Medulla oblongata (tissue), 1 donor: Measurements from ENCODE around the gene TRMT13.
A peak's percentile ranks its signal among the peaks of the same experiment; 100 is the strongest.

ENCODE experiments used
- DNase-seq: peaks from one replicate; pipeline ENCODE4 v3.0.0-alpha.2; 2015; ENCODE audit errors: extremely low spot score

The TRMT13 gene

GRCh38 chr1:100132566-100133477 lies at the start of gene TRMT13, which contains the start of gene SASS6:
TRMT13 (plus strand) TSS chr1:100133163; CDS start chr1:100133169, 6 bp downstream.
SASS6 (minus strand) TSS chr1:100132930; CDS start chr1:100132814, 116 bp downstream.
- DNase-seq, result peak; percentile 99

- DNase-seq, result no peak
These were observed 45.6 kb upstream of the TRMT13 start for GRCh38 chr1:100087396-100087795.

GRCh38 chr1:100089082-100089481 lies 43.9 kb upstream of the TRMT13 start:
- no peak for DNase-seq

GRCh38 chr1:100090471-100090870 lies 42.5 kb upstream of the TRMT13 start:
- DNase-seq, result no peak

- DNase-seq, result no peak
These were observed 32.8 kb upstream of the TRMT13 start for GRCh38 chr1:100100202-100100601.

- no peak for DNase-seq
These were observed 31.4 kb upstream of the TRMT13 start for GRCh38 chr1:100101564-100101963.

- peak; percentile 3 for DNase-seq
These were observed 25.3 kb upstream of the TRMT13 start for GRCh38 chr1:100107696-100108095.

GRCh38 chr1:100109554-100110066 lies 23.4 kb upstream of the TRMT13 start:
- no peak for DNase-seq

- DNase-seq, result no peak
These were observed 17.4 kb upstream of the TRMT13 start for GRCh38 chr1:100115524-100115923.

GRCh38 chr1:100122177-100122576 lies 10.8 kb upstream of the TRMT13 start:
- no peak for DNase-seq

GRCh38 chr1:100127226-100127625 lies 5.7 kb upstream of the TRMT13 start:
- DNase-seq, result no peak

- DNase-seq, result no peak
These were observed 2.3 kb upstream of the TRMT13 start for GRCh38 chr1:100130552-100131077.

GRCh38 chr1:100131623-100132022 lies 1.3 kb upstream of the TRMT13 start:
- no peak for DNase-seq

GRCh38 chr1:100134872-100135271 lies 1.9 kb downstream of the TRMT13 start:
- DNase-seq, result peak; percentile 8

- no peak for DNase-seq
These were observed 4.6 kb downstream of the TRMT13 start for GRCh38 chr1:100137602-100138001.

GRCh38 chr1:100141192-100141591 lies 8.2 kb downstream of the TRMT13 start:
- DNase-seq, result no peak

GRCh38 chr1:100142343-100142742 lies 9.4 kb downstream of the TRMT13 start:
- no peak for DNase-seq

- no peak for DNase-seq
These were observed 12.2 kb downstream of the TRMT13 start for GRCh38 chr1:100145116-100145515.

GRCh38 chr1:100146958-100147357 lies 14.0 kb downstream of the TRMT13 start:
- DNase-seq, result no peak

GRCh38 chr1:100147875-100148274 lies 14.9 kb downstream of the TRMT13 start:
- DNase-seq, result no peak

GRCh38 chr1:100151679-100152078 lies 18.7 kb downstream of the TRMT13 start:
- no peak for DNase-seq

GRCh38 chr1:100152271-100152670 lies 19.3 kb downstream of the TRMT13 start:
- DNase-seq, result peak; percentile 25

- no peak for DNase-seq
These were observed 29.9 kb downstream of the TRMT13 start for GRCh38 chr1:100162881-100163280.
